Activated naive CD4-positive, alpha-beta T cell treated with anti-CD3 and anti-CD28 coated beads, Interleukin-2, amount 50 U/mL, for 72 hours (primary cell): ENCODE data around the gene TSPAN9. TPM values are rescaled to one million over a fixed set of nuclear protein-coding genes. Genes with fewer than 3 reads are reported as not detected.

Experiments
- ATAC-seq, 2 donors: fragments of 150-1000 bp; cut with Tn5 transposase; 2 replicates each; pipeline ENCODE4 v1.10.0; 2021; ENCODE audit warnings: mild to moderate bottlenecking in 2 of 2, moderate library complexity in 2 of 2
- DNase-seq, 2 donors: peaks; one replicate each; pipeline ENCODE4 v3.0.0; 2021 to 2022; ENCODE audit warnings: low spot score in 2 of 2
- H3K27ac Mint-ChIP-seq, 2 donors: one replicate each; pipeline ENCODE4 v1.8.0; 2022; ENCODE audit warnings: mild to moderate bottlenecking in 2 of 2, mixed read lengths in 2 of 2
- H3K36me3 Mint-ChIP-seq, 2 donors: one replicate each; pipeline ENCODE4 v1.8.0; 2022; ENCODE audit warnings: mixed read lengths in 2 of 2
- H3K9me3 Mint-ChIP-seq, 2 donors: one replicate each; pipeline ENCODE4 v1.8.0; 2022; ENCODE audit warnings: mixed read lengths in 2 of 2
- total RNA-seq, 2 donors: library from RNA; stranded (reverse); gene quantifications; one replicate each; pipeline ENCODE4 v1.2.3, GENCODE V29; 2022

Gene TSPAN9
- total RNA-seq, 2 donors from 2014 or later, result 0.50 to 0.97 TPM

GRCh38 chr12:3252450-3252891 is 175.3 kb downstream of the TSPAN9 start:
- Mint-ChIP-seq H3K27ac (no peak overlapping the region), H3K9me3 (no peaks in the 10 kb centered on the region), H3K36me3 (no peaks in the 10 kb centered on the region)
- ATAC-seq (no peak), DNase-seq (no peak)

GRCh38 chr12:3253682-3254275 is 176.6 kb downstream of the TSPAN9 start:
- ATAC-seq (no peak), DNase-seq (no peak)
- Mint-ChIP-seq H3K27ac (peak overlapping the region in 1 of 2 donors; percentile 57), H3K36me3 (no peaks in the 10 kb centered on the region), H3K9me3 (no peaks in the 10 kb centered on the region)

DNA sequence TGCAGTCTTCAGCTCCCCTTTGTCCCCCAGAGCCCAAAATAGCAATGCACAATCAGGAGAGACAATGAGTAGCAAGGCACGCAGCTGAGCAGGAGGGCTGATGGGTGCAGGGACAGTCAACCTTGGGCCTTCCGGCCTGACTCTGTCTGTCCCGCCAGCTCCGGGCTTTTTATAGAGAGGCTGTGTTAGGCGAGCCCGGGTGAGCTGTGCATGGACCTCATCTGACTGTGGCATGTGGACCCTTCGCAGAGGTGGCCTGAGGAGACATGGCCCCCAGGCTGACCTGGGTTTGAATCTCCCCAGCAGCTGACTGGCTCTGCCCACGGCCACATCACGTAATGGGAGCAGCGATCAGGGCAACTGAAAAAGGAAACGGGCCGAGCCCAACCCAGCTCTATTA is 177.9 kb downstream of the TSPAN9 start:
- Mint-ChIP-seq H3K36me3 (no peaks in the 10 kb centered on the region), H3K9me3 (no peaks in the 10 kb centered on the region), H3K27ac (no peak overlapping the region)
- DNase-seq, result no peak
- ATAC-seq, result no peak

GRCh38 chr12:3256103-3256631 is 179.0 kb downstream of the TSPAN9 start:
- Mint-ChIP-seq H3K9me3 (no peaks in the 10 kb centered on the region), H3K36me3 (no peaks in the 10 kb centered on the region), H3K27ac (no peak overlapping the region)
- no peak for DNase-seq
- no peak for ATAC-seq

DNA sequence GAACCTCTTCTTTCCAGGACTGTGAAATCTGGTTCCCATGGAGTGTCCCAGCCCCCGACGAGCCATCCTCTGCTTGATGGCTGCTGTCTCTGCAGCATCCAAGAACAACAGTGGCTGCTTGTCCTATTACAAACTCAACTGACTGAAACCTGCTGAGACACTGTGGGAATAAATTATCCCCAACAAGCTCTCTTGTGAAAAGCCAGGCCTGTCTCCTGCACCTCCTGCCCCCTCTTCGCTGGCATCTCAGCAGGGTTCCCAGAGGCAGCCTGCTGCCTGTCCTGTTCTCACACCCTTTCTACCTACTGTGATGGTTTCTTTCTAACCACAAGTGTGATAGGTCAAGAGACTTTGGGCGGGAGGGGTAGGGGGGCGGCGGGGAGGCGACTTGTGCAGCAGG is 180.2 kb downstream of the TSPAN9 start:
- no peak for DNase-seq
- no peaks in the 10 kb centered on the region for H3K36me3 Mint-ChIP-seq
- no peak for ATAC-seq
- no peaks in the 10 kb centered on the region for H3K9me3 Mint-ChIP-seq
- H3K27ac Mint-ChIP-seq, result no peak overlapping the region

- no peak overlapping the region for H3K27ac Mint-ChIP-seq
- no peaks in the 10 kb centered on the region for H3K9me3 Mint-ChIP-seq
- H3K36me3 Mint-ChIP-seq, result no peaks in the 10 kb centered on the region
- ATAC-seq, result no peak
- DNase-seq, result no peak
These were observed 182.8 kb downstream of the TSPAN9 start for GRCh38 chr12:3259973-3260372.

GRCh38 chr12:3261782-3262359 is 184.7 kb downstream of the TSPAN9 start:
- ATAC-seq (no peak), DNase-seq (no peak)
- no peak overlapping the region for H3K27ac Mint-ChIP-seq
- H3K36me3 Mint-ChIP-seq, result no peaks in the 10 kb centered on the region
- H3K9me3 Mint-ChIP-seq, result no peaks in the 10 kb centered on the region

DNA sequence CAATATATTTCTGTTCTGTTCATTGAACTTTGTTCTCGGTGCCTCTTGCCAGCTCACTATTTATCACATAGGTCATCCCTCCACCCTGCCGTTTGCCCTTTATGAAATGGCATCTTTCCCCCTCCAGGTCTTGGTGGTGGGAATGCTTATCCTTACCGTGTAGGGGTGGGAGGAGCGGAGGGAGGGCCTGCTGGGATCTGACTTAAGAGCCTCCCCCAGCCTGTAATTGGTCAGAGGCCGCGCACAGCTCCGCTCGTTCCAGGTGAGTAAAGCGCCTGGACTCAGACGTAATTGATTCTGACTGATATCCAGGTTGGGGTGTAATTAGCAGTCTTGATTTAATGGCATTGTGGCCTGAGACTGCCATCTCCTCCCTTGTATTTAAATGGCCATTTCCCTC is 185.3 kb downstream of the TSPAN9 start:
- Mint-ChIP-seq H3K9me3 (no peaks in the 10 kb centered on the region), H3K36me3 (no peaks in the 10 kb centered on the region), H3K27ac (no peak overlapping the region)
- ATAC-seq (no peak), DNase-seq (no peak)

- no peak for DNase-seq
- Mint-ChIP-seq H3K27ac (no peak overlapping the region), H3K36me3 (no peaks in the 10 kb centered on the region), H3K9me3 (no peaks in the 10 kb centered on the region)
- ATAC-seq, result no peak
These were observed 186.1 kb downstream of the TSPAN9 start for GRCh38 chr12:3263282-3263681.

DNA sequence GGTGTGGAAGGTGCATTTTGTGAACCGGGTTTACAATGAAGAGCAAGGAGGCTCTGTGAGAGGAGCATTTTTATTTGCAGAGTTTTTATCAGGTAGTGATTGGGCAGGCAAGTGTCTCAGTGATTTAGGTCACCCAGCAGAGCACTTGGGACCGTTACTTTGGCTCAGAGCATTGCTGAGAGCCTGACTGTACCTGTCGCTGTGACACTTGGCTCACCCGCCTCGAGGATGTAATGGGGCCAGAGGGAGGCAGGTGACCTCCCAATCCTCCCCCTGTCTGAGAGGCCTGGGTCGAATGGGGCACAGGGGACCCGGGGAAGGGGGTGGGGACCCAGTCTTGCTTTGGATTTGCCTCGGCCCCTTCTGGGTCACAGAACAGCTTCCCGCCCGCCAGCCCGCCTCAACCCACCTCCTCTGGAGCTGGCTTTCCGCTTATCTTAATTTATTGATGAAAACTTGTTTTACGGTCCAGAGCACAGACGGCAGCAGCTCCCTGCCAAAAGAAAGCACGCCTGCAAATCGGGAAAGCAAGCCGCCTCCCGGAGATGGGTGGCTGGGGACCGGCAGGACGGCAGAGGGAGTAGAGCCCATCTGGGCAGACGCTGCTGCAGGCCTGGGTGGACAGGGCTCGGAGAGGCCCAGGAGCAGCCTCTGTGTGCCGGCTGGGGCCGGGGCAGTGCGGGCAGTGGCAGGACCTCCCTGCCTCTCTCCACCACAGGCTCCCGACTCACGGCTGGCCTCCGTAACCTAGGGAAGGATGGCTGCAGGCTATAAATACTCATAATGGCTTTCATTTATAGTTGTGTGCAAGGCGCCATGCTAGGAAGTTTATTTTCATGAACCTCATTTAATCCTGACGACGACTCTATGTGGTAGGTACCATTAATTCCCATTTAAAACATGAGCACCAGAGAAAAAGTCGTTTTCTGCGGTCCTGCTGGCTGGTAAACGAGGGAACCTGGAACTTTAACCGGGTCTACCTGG is 187.1 kb downstream of the TSPAN9 start:
- Mint-ChIP-seq H3K27ac (no peak overlapping the region), H3K9me3 (no peaks in the 10 kb centered on the region), H3K36me3 (no peaks in the 10 kb centered on the region)
- DNase-seq (no peak), ATAC-seq (no peak)

- H3K9me3 Mint-ChIP-seq, result no peaks in the 10 kb centered on the region
- DNase-seq, result no peak
- no peak for ATAC-seq
- no peaks in the 10 kb centered on the region for H3K36me3 Mint-ChIP-seq
- no peak overlapping the region for H3K27ac Mint-ChIP-seq
These were observed 188.2 kb downstream of the TSPAN9 start for GRCh38 chr12:3265406-3265805.

DNA sequence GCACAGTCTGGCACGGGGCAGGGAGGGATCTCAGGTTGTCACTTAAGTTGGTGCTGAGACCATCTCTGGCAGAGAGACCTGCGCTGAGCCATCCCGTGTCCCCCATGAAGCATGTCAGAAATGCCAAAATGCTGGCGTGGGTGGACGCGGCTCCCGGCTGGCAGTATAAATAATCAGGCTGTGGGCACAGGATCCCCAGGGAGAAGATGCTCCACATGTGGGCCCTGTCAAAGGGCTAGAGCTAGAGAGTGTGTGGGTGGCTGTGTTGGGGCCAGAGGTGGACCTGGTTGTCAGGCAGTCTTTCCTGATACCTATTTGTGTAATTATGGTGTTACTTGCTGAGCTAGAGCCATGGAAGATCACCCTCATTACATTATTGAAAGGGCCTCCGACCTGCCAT is 189.5 kb downstream of the TSPAN9 start:
- ATAC-seq (no peak), DNase-seq (no peak)
- Mint-ChIP-seq H3K36me3 (no peaks in the 10 kb centered on the region), H3K27ac (no peak overlapping the region), H3K9me3 (no peaks in the 10 kb centered on the region)

- Mint-ChIP-seq H3K27ac (no peak overlapping the region), H3K36me3 (no peaks in the 10 kb centered on the region), H3K9me3 (no peaks in the 10 kb centered on the region)
- ATAC-seq, result no peak
- DNase-seq, result no peak
These were observed 190.5 kb downstream of the TSPAN9 start for GRCh38 chr12:3267690-3268089.

- Mint-ChIP-seq H3K36me3 (no peaks in the 10 kb centered on the region), H3K9me3 (no peaks in the 10 kb centered on the region), H3K27ac (no peak overlapping the region)
- ATAC-seq (no peak), DNase-seq (no peak)
These were observed 192.4 kb downstream of the TSPAN9 start for GRCh38 chr12:3269594-3269993.

DNA sequence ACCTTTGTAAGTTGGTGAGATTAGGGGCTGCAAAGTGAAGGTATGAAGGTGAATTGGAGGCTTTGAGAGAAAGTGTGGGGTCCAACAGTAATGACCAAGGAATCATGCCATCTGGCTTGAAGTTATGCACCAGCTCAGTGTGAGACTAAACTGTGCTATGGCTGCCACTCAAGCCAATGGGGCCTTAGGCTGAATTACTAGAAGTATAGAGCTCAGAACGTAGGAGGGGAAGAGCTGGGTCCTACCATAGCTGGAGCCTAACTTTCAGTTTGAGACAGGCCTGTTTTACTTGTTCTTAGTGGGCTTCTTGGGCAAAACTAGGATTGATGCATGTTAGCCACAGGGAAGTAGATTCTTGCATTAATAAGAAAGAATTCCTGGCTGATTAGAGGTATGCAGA is 194.0 kb downstream of the TSPAN9 start:
- H3K9me3 Mint-ChIP-seq, result no peaks in the 10 kb centered on the region
- DNase-seq (no peak), ATAC-seq (no peak)
- no peaks in the 10 kb centered on the region for H3K36me3 Mint-ChIP-seq
- no peak overlapping the region for H3K27ac Mint-ChIP-seq

- no peaks in the 10 kb centered on the region for H3K9me3 Mint-ChIP-seq
- no peaks in the 10 kb centered on the region for H3K36me3 Mint-ChIP-seq
- DNase-seq, result no peak
- ATAC-seq, result no peak
- no peak overlapping the region for H3K27ac Mint-ChIP-seq
These were observed 194.5 kb downstream of the TSPAN9 start for GRCh38 chr12:3271639-3272038.

DNA sequence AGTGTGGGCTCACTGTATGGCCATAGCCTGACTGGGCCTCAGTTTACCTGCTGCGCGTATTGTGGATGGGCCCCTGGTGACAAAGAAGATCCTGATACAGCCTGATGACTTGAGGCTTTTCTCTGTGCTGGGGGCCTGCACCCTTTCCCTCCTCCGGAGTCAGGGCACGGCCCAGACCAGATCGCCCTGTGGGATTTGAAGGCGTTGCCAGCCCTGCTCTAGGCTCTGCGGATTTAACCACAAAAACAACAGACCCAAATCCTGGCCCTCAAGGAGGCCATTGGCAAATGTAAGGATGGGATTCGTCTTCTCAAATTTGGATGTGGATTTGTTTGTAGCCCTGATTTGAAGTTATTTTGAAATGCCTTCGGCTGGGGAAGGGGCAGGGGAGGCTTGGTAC is 195.8 kb downstream of the TSPAN9 start:
- Mint-ChIP-seq H3K36me3 (no peaks in the 10 kb centered on the region), H3K9me3 (no peaks in the 10 kb centered on the region), H3K27ac (no peak overlapping the region)
- DNase-seq (no peak), ATAC-seq (no peak)
